HUDEP-2 (cell line): ENCODE data around the gene GLT8D2.
"Not testable (repeated sequence)": the region's sequence is repeated elsewhere in the genome, so short reads cannot be mapped to it uniquely, and the experiment has no call there.

Experiments used
- DNase-seq, 76 experiments: peaks; one replicate each; lab custom pipeline; 2025; ENCODE audit not compliant: unreplicated experiment in 76 of 76; lab: John Stamatoyannopoulos, UW

Gene GLT8D2

GRCh38 chr12:104054681-104055346, 4.8 kb upstream of the GLT8D2 start:
- DNase-seq = no peak

GRCh38 chr12:104050436-104050835, 449 bp upstream of the GLT8D2 start:
- no peak for DNase-seq

DNA sequence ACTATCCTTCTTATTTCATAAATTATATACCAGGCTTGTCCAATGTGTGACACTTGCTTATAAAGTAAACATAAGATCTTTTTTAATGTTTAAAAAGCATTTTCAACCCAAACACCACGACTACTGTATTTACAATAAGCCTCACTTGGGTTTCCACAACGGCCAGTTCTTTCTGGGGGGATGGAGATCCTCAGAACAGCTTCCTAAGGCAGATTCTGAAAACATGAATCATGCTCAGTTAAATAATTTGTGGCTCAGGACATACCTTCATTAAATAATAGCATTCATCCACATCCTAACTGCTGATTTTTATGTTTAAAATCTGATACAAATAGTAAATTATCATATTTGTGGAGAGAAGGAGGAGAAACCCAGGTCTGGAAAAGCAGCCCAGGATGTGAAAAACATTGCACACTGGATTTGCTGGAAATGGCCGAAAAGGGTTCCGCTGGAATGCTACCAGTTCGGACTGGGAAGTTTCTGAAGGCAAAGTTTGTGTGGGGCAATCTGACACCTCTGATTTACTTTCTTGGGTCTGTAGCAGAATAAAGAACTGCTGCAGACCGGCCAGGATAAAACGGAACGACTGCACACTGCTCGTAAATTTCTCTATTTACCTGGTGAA, 597 bp downstream of the GLT8D2 start:
- no peak for DNase-seq

- no peak for DNase-seq
These were observed 1.2 kb downstream of the GLT8D2 start for GRCh38 chr12:104048811-104049210.

DNA sequence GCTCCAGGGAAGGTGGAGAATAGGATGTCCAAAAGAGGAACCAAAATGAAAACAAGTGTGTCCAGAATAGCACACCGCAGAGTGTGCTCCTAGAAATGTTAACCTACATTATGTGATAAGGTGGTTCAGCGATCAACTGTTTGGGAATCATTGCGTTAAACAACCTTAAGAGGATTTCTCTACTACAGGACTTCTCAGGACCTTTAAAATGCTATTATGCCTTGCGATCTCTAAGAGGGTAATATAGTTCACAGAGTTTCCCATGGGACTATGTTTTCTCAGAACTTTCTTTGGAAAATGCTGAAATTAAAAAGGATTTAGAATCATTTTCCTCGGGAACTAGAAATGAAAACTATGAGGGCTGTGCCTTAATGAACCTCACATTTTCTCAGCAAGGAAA, 1.8 kb downstream of the GLT8D2 start:
- DNase-seq = no peak

- DNase-seq = no peak
These were observed 3.7 kb downstream of the GLT8D2 start for GRCh38 chr12:104046306-104046705.

DNA sequence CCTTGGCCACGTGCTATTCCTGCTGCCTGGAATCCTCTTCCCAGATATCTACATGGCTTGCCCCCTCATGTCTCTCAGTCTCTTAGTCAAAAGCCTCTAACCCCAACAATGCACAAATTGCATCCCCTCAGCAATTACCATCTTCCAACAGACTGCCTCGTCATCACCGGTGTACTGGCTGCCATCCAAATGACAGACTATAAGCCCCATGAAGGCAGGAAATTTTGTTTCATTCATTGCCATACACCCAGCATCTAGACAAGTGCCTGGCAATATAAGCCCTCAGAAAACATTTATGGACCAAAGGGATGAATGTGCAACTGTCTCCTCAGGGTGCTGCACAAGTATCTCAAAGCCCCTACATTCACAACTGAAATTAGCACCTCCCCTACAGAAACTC, 5.8 kb downstream of the GLT8D2 start:
- DNase-seq = no peak

DNA sequence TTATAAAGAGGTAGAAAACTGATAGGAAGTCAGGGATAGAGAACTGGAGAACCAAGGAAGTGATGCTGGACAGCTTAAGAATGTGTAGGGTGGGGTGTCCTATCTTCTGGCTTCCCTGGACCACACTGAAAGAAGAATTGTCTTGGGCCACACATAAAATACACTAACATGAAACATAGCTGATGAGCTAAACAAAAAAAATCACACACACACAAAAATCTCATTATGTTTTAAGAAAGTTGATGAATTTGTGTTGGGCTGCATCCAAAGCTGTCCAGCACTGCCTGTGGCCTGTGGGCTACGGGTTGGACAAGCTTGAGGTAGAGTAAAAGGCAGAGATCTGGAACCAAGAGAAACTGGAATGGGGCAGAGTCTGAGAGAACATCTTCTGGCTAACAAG, 7.4 kb downstream of the GLT8D2 start:
- DNase-seq = no peak

DNA sequence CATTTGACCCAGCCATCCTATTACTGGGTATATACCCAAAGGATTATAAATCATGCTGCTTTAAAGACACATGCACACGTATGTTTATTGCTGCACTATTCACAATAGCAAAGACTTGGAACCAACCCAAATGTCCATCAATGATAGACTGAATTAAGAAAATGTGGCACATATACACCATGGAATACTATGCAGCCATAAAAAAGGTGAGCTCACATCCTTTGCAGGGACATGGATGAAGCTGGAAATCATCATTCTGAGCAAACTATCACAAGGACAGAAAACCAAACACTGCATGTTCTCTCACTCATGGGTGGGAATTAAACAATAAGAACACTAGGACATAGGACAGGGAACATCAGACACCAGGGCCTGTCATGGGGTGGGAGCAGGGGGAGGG, 10.2 kb downstream of the GLT8D2 start:
- not testable (repeated sequence) for DNase-seq

GRCh38 chr12:104036143-104036542, 13.8 kb downstream of the GLT8D2 start:
- not testable (repeated sequence) for DNase-seq

GRCh38 chr12:104030596-104030995, 19.4 kb downstream of the GLT8D2 start:
- DNase-seq = not testable (repeated sequence)

GRCh38 chr12:104026841-104027599, 23.0 kb downstream of the GLT8D2 start:
- DNase-seq = no peak

DNA sequence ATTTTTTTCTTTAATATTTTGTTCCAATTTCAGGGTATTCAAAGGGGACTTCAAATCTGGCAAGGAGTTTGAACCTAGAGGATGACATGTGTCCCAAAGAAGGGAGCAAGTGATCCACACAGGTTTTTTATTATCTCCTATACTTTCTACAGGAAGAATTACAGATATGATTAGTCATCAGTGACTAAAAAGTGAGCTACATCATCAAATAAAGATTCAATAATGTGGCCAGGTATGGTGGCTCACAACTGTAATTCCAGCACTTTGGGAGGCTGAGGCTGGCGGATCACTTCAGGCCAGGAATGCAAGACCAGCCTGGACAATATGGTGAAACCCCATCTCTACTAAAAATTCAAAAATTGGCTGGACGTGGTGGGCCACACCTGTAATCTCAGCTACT, 24.2 kb downstream of the GLT8D2 start:
- DNase-seq = no peak

DNA sequence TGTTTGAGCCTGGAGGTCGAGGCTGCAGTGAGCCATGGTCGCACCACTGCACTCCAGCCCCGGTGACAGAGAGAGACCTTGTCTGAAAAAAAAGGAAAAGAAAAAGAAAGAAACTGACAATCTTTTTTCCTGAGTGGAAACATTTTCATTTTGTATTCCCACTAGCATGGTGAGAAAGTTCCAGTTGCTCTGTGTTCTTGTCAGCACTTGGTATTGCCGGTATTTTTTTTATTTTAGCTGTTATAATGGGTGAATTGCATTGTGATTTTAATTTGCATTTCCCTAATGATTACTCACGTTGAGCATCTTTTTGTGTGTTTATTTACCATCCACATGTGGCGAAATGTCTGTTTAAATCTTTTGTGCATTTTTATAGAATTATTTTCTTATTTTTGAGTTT, 25.6 kb downstream of the GLT8D2 start:
- DNase-seq = no peak

GRCh38 chr12:104023710-104024109, 26.3 kb downstream of the GLT8D2 start:
- no peak for DNase-seq

GRCh38 chr12:104022786-104023185, 27.2 kb downstream of the GLT8D2 start:
- DNase-seq = no peak

GRCh38 chr12:104021862-104022261, 28.1 kb downstream of the GLT8D2 start:
- DNase-seq = not testable (repeated sequence)

- no peak for DNase-seq
These were observed 37.7 kb downstream of the GLT8D2 start for GRCh38 chr12:104012331-104012730.

DNA sequence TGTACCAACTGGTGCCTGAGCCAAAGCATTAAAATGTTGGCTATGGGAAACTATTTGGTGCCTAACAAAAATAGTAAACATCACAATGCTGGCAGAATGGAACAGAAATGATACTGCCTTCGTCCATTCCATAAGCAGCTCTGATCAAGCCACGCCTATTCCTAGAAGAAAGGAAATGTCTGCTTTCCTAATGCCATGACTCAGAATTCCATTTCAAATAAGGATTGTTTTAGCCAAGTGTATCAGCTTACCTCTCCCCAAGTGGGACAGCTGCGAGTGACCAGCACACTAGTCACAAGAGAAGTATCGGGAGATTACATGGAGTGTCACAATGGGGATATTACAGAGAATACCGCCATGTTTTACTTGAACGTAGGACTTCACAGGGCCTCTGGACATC, 38.7 kb downstream of the GLT8D2 start:
- no peak for DNase-seq

DNA sequence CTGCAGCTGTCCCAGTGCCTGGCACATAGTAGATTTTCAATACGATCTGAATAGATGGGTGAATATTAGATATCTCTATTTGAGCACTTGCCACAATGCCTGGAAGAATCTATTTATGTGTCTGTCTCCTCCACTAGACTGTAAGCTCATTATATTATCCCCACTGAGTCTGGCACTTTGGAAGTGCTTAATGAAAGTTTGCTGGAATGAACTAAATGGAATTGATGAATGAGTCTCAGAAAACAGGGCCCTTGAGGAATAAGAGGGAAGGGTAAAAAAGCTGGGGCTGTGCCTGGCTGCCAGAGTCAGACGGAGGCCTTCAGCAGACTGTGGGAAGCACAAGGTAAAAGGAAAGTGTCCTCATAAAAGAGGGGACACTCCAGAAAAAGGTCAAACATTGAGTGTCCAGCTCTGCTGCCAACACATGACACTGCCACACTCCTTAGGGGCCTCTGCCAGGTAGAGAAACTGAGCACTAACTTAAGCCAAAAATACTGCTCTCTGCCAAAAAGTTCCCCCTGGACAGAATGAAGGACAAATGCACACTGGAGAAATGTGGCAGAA, 39.3 kb downstream of the GLT8D2 start:
- no peak for DNase-seq

GRCh38 chr12:104010121-104010520, 39.9 kb downstream of the GLT8D2 start:
- no peak for DNase-seq

GRCh38 chr12:104006929-104007328, 43.1 kb downstream of the GLT8D2 start:
- no peak for DNase-seq
